Endothelial cell of umbilical vein (primary cell): ENCODE data around the gene METTL9. TPM values are rescaled to one million over a fixed set of nuclear protein-coding genes. Genes with fewer than 3 reads are reported as not detected.
"Not testable (repeated sequence)": the region's sequence is repeated elsewhere in the genome, so short reads cannot be mapped to it uniquely, and the experiment has no call there.

Experiments used
- BruUV-seq: library from RNA; stranded (reverse); fragments of 400-500 nt; replicated peaks from 2 replicates; lab custom pipeline; 2021; lab: Mats Ljungman, UMichigan
- CTCF ChIA-PET: fragments of 300-600, 350-600 bp; sonication (Branson Sonifier 250); formaldehyde crosslinking; loops from one replicate; lab custom pipeline; 2021; ENCODE audit warnings: antibody characterized with exemption, inconsistent platforms; lab: Charles Lee
- POLR2A ChIA-PET: fragments of 300-600, 350-600 bp; sonication (Branson Sonifier 250); formaldehyde crosslinking; loops from one replicate; lab custom pipeline; 2021; ENCODE audit warnings: antibody characterized with exemption, inconsistent platforms; lab: Charles Lee
- DNase-seq: peaks from one replicate; pipeline ENCODE4 v3.0.0-alpha.2; 2011; ENCODE audit warnings: low read depth, low spot score
- FAIRE-seq: peaks from 2 replicates; lab custom pipeline; 2011; peaks lifted over from hg19 to GRCh38; lab: Jason Lieb, UNC
- H2AFZ ChIP-seq: 2 replicates; pipeline ENCODE4 v1.6.0; 2012; ENCODE audit warnings: low read depth, low read length, control low read depth, inconsistent platforms
- H3K27ac ChIP-seq: 2 replicates; pipeline ENCODE4 v1.5.1; 2011; ENCODE audit warnings: low read depth, mild to moderate bottlenecking, control low read depth, low read length, moderate library complexity; ENCODE audit not compliant: insufficient read depth
- H3K27me3 ChIP-seq, 2 experiments: 2 replicates each; pipeline versions ENCODE4 v1.6.0 to v1.6.1; 2011; ENCODE audit warnings: low read length in 2 of 2, mixed read lengths in 1 of 2; ENCODE audit not compliant: control insufficient read depth in 2 of 2, insufficient read depth in 2 of 2
- H3K36me3 ChIP-seq, 2 experiments: 2 replicates in 1 of 2; 3 replicates in 1 of 2; pipeline ENCODE4 v1.5.1; 2011; ENCODE audit warnings: low read length in 2 of 2, mild to moderate bottlenecking in 1 of 2, moderate library complexity in 1 of 2; ENCODE audit not compliant: control insufficient read depth in 2 of 2, insufficient read depth in 2 of 2; ENCODE audit errors: extremely low read depth in 1 of 2
- H3K4me1 ChIP-seq: 3 replicates; pipeline ENCODE4 v1.5.1; 2011; ENCODE audit warnings: mild to moderate bottlenecking, low read length; ENCODE audit not compliant: control insufficient read depth, insufficient read depth; ENCODE audit errors: extremely low read depth
- H3K4me2 ChIP-seq: 2 replicates; pipeline ENCODE4 v1.6.1; 2011; ENCODE audit warnings: low read length, control low read depth, mixed read lengths; ENCODE audit not compliant: insufficient read depth
- H3K4me3 ChIP-seq, 3 experiments: fragments of 200-600 bp in 1 of 3; sonication (generic), shearing (Covaris generic) in 1 of 3; replicated peaks in 1 of 3; 2 replicates each; pipeline ENCODE4 v1.5.1; 2011 to 2016; ENCODE audit warnings: control low read depth in 3 of 3, low read length in 3 of 3, mild to moderate bottlenecking in 2 of 3, inconsistent platforms in 1 of 3, low read depth in 1 of 3, moderate library complexity in 1 of 3; ENCODE audit not compliant: insufficient read depth in 1 of 3
- H3K79me2 ChIP-seq: 2 replicates; pipeline ENCODE4 v1.6.0; 2012; ENCODE audit warnings: low read length, inconsistent platforms; ENCODE audit not compliant: control insufficient read depth, insufficient read depth
- H3K9ac ChIP-seq: replicated peaks from 2 replicates; pipeline ENCODE3; 2011; ENCODE audit warnings: low read length, control low read depth; ENCODE audit not compliant: insufficient read depth; ENCODE audit errors: extremely low read depth
- H3K9me1 ChIP-seq: replicated peaks from 3 replicates; pipeline ENCODE4 v1.6.0; 2011; ENCODE audit warnings: mild to moderate bottlenecking, low read length; ENCODE audit not compliant: control insufficient read depth, insufficient read depth; ENCODE audit errors: extremely low read depth
- H3K9me3 ChIP-seq: replicated peaks from 2 replicates; pipeline ENCODE4 v1.5.1; 2012; ENCODE audit warnings: low read length, inconsistent platforms; ENCODE audit not compliant: control insufficient read depth, insufficient read depth
- H4K20me1 ChIP-seq: replicated peaks from 2 replicates; pipeline ENCODE3; 2011; ENCODE audit warnings: mild to moderate bottlenecking, low read length; ENCODE audit not compliant: control insufficient read depth, insufficient read depth; ENCODE audit errors: extremely low read depth
- EZH2 ChIP-seq: IDR thresholded peaks from 2 replicates; pipeline ENCODE4 v1.6.1; 2012; ENCODE audit warnings: borderline replicate concordance, low read depth, mild to moderate bottlenecking, moderate library complexity, low read length, inconsistent platforms; ENCODE audit not compliant: severe bottlenecking
- FOS ChIP-seq: IDR thresholded peaks from 2 replicates; pipeline ENCODE4 v1.6.1; 2011; ENCODE audit warnings: mild to moderate bottlenecking, low read length, moderate library complexity, borderline replicate concordance; ENCODE audit not compliant: insufficient read depth
- GATA2 ChIP-seq: IDR thresholded peaks from 2 replicates; pipeline ENCODE4 v1.7.0; 2011; ENCODE audit warnings: low read depth, mild to moderate bottlenecking, moderate library complexity, mixed read lengths, low read length; ENCODE audit not compliant: insufficient read length, insufficient read depth
- JUN ChIP-seq: IDR thresholded peaks from 2 replicates; pipeline ENCODE4 v1.6.1; 2011; ENCODE audit warnings: borderline replicate concordance, low read depth; ENCODE audit not compliant: insufficient read length, insufficient read depth
- MAX ChIP-seq: IDR thresholded peaks from 2 replicates; pipeline ENCODE4 v1.6.1; 2011; ENCODE audit not compliant: insufficient read depth, insufficient read length
- MYC ChIP-seq: IDR thresholded peaks from one replicate; pipeline ENCODE4 v1.6.1; 2011; ENCODE audit warnings: mild to moderate bottlenecking, low read depth, low read length
- POLR2A ChIP-seq: IDR thresholded peaks from 2 replicates; pipeline ENCODE4 v1.6.1; 2012; ENCODE audit warnings: low read depth, mild to moderate bottlenecking, control low read depth, low read length
- POLR2AphosphoS5 ChIP-seq: IDR thresholded peaks from 2 replicates; pipeline ENCODE4 v1.6.1; 2012; ENCODE audit warnings: low read depth, mild to moderate bottlenecking, control low read depth, low read length, moderate library complexity; ENCODE audit not compliant: insufficient read depth
- dilution Hi-C: fragments of 300-500 bp; cut with MboI; formaldehyde crosslinking; loops from one replicate; pipeline ENCODE4 v1.15.0; 2019; ENCODE audit warnings: low sequenced_read_pairs; ENCODE audit not compliant: extremely low pct_ligation_motif_present
- intact Hi-C: fragments of 100-400 bp; cut with micrococcal nuclease; formaldehyde crosslinking; loops from one replicate; pipeline ENCODE4 v1.10.0; 2022
- polyA plus RNA-seq, 4 experiments: library from polyadenylated mRNA; depleted of rRNA in 3 of 4; stranded (reverse) in 3 of 4; unstranded in 1 of 4; fragments of >200 nt; gene quantifications; 2 replicates each; pipeline versions ENCODE4 v1.2.1 to v1.2.3, GENCODE V29; 2011 to 2012; ENCODE audit warnings: missing spikeins in 1 of 4
- total RNA-seq: library from RNA; stranded (reverse); gene quantifications from 2 replicates; pipeline ENCODE4 v1.2.3, GENCODE V29; 2021
- TF ChIP-seq, protein P1 (sequence below), 2 donors: IDR thresholded peaks; 1 replicate in 1 of 2; 2 replicates in 1 of 2; pipeline ENCODE4 v1.5.1; 2011; ENCODE audit warnings: low read length in 2 of 2, mild to moderate bottlenecking in 2 of 2, moderate library complexity in 2 of 2, control low read depth in 1 of 2, inconsistent platforms in 1 of 2, low read depth in 1 of 2; ENCODE audit not compliant: insufficient read depth in 1 of 2; ENCODE audit errors: extremely low read depth in 1 of 2

The METTL9 gene
- total and polyA plus RNA-seq, 2 donors (not counting 3 experiments of a cell fraction or from before 2014, with no cell fraction given) = 53.8 to 121 TPM

DNA sequence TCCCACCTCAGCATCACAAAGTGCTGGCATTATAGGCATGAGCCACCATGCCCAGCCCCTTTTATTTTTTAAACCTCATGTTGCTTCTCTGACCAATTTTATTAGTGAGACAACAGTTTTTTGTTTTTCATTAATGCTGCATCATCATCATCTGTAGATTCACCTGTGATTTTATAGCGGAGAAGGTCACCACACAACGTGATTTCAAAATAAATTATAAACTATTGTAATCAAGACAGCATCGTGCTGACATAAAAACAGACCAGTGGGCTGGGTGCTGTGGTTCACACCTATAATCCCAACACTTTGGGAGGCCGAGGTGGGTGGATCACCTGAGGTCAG, 28.7 kb upstream of the METTL9 start:
- POLR2A ChIA-PET = no interaction called here
- BruUV-seq = no TSS peak
- no peak for TF ChIP-seq EZH2
- TF ChIP-seq MYC = no peak
- TF ChIP-seq POLR2AphosphoS5 = no peak
- no peak for TF ChIP-seq JUN
- no peak for TF ChIP-seq FOS
- TF ChIP-seq MAX = no peak
- TF ChIP-seq POLR2A = no peak
- TF ChIP-seq GATA2 = no peak
- TF ChIP-seq, protein P1, sequence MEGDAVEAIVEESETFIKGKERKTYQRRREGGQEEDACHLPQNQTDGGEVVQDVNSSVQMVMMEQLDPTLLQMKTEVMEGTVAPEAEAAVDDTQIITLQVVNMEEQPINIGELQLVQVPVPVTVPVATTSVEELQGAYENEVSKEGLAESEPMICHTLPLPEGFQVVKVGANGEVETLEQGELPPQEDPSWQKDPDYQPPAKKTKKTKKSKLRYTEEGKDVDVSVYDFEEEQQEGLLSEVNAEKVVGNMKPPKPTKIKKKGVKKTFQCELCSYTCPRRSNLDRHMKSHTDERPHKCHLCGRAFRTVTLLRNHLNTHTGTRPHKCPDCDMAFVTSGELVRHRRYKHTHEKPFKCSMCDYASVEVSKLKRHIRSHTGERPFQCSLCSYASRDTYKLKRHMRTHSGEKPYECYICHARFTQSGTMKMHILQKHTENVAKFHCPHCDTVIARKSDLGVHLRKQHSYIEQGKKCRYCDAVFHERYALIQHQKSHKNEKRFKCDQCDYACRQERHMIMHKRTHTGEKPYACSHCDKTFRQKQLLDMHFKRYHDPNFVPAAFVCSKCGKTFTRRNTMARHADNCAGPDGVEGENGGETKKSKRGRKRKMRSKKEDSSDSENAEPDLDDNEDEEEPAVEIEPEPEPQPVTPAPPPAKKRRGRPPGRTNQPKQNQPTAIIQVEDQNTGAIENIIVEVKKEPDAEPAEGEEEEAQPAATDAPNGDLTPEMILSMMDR (IDR thresholded peaks at IDR 0.05; ENCODE audit: extremely low read depth in 1 of 2, insufficient read depth in 1 of 2, low read depth in 1 of 2, low read length in 2 of 2) = no peak
- CTCF ChIA-PET = no interaction called here
- Histone ChIP-seq H2AFZ (no peak overlapping the region), H3K9ac (no peak overlapping the region), H3K79me2 (no peaks in the 10 kb centered on the region), H4K20me1 (no peaks in the 10 kb centered on the region), H3K36me3 (no peaks in the 10 kb centered on the region), H3K9me3 (no peaks in the 10 kb centered on the region), H3K4me2 (no peak overlapping the region), H3K27me3 (peaks cover 6 to 17% of the 10 kb centered on the region in 2 experiments), H3K4me1 (no peaks in the 10 kb centered on the region), H3K9me1 (no peaks in the 10 kb centered on the region), H3K27ac (no peak overlapping the region), H3K4me3 (no peak overlapping the region)
- FAIRE-seq (no peak), DNase-seq (no peak)
- dilution Hi-C loops (no loop called here), intact Hi-C loops (no loop called here)

DNA sequence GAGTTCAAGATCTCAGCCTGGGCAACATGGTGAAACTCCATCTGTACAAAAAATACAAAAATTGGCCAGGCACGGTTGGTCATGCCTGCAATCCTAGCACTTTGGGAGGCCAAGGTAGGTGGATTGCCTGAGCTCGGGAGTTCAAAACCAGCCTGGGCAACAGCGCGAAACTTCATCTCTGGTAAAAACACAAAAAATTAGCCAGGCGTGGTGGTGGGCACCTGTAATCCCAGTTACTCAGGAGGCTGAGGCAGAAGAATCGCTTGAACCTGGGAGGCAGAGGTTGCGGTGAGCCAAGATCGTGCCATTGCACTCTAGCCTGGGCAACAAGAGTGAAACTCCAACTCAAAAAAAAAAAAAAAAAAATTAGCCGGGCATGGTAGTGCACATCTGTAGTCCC, 25.9 kb upstream of the METTL9 start:
- H3K36me3 ChIP-seq, intact Hi-C loops, H3K9me1 ChIP-seq, H3K79me2 ChIP-seq, FAIRE-seq, dilution Hi-C loops, H2AFZ ChIP-seq, H3K27ac ChIP-seq, H4K20me1 ChIP-seq, H3K27me3 ChIP-seq, H3K4me1 ChIP-seq, H3K9ac ChIP-seq, H3K4me3 ChIP-seq, H3K9me3 ChIP-seq, H3K4me2 ChIP-seq, DNase-seq, BruUV-seq: not testable (repeated sequence)
- ChIA-PET CTCF (interaction anchor here (1.0 to 1.1 kb wide), 2 partner anchors 10 to 1123 kb away, joined by 3 read pairs; no protein-coding TSS in a partner anchor), POLR2A (interaction anchor here (0.7 kb wide), 1 partner anchor 1094 kb away, joined by 4 read pairs; no protein-coding TSS in a partner anchor)
